IMR-90 (cell line): ENCODE measurements around the gene PRUNE2.

Experiments
- BHLHE40 ChIP-seq: fragments of 150-350 bp; IDR thresholded peaks from 2 replicates; pipeline ENCODE4 v1.6.1; 2016; ENCODE audit warnings: mild to moderate bottlenecking, low read depth, low read length
- CEBPB ChIP-seq: IDR thresholded peaks from 2 replicates; pipeline ENCODE4 v1.6.1; 2012; ENCODE audit warnings: low read depth, low read length, improper control_type of control experiment
- CTCF ChIP-seq: conservative IDR thresholded peaks from 2 replicates; pipeline ENCODE4 v1.5.1; 2012; ENCODE audit warnings: mild to moderate bottlenecking, low read depth, low read length, improper control_type of control experiment
- FOS ChIP-seq: fragments of 150-350 bp; IDR thresholded peaks from 2 replicates; pipeline ENCODE4 v1.6.1; 2016; ENCODE audit warnings: low read depth, low read length
- MAFK ChIP-seq: IDR thresholded peaks from 2 replicates; pipeline ENCODE4 v1.6.1; 2012; ENCODE audit warnings: low read depth, low read length, improper control_type of control experiment
- MXI1 ChIP-seq: IDR thresholded peaks from 2 replicates; pipeline ENCODE4 v1.6.1; 2012; ENCODE audit warnings: low read depth, mild to moderate bottlenecking, low read length, moderate library complexity, borderline replicate concordance
- NFE2L2 ChIP-seq: fragments of 150-350 bp; IDR thresholded peaks from 2 replicates; pipeline ENCODE4 v1.6.1; 2016; ENCODE audit warnings: low read depth, mild to moderate bottlenecking, low read length
- POLR2A ChIP-seq: IDR thresholded peaks from 2 replicates; pipeline ENCODE4 v1.6.1; 2012; ENCODE audit warnings: mild to moderate bottlenecking, low read depth, low read length
- RAD21 ChIP-seq: IDR thresholded peaks from 2 replicates; pipeline ENCODE4 v1.6.1; 2012; ENCODE audit warnings: low read length, improper control_type of control experiment
- RCOR1 ChIP-seq: IDR thresholded peaks from 2 replicates; pipeline ENCODE4 v1.6.1; 2012; ENCODE audit warnings: mild to moderate bottlenecking, low read length, improper control_type of control experiment; ENCODE audit not compliant: insufficient replicate concordance
- RFX5 ChIP-seq: IDR thresholded peaks from 2 replicates; pipeline ENCODE4 v1.8.0; 2012; ENCODE audit warnings: low read depth, mild to moderate bottlenecking, low read length, moderate library complexity
- SMC3 ChIP-seq: fragments of 150-350 bp; IDR thresholded peaks from 2 replicates; pipeline ENCODE4 v1.6.1; 2016; ENCODE audit warnings: low read depth, mild to moderate bottlenecking, antibody characterized with exemption, low read length, moderate library complexity

GRCh38 chr9:76690973-76691370, 214.9 kb downstream of the PRUNE2 start:
- TF ChIP-seq NFE2L2 (no peak), CTCF (no peak), FOS (no peak), RCOR1 (no peak), MXI1 (no peak), POLR2A (no peak), BHLHE40 (no peak), RFX5 (no peak), RAD21 (no peak), CEBPB (no peak), MAFK (no peak), SMC3 (no peak)
